Measurements from ENCODE around the gene LDHB. TPM values are rescaled to one million over a fixed set of nuclear protein-coding genes. Genes with fewer than 3 reads are reported as not detected.

LDHB gene
- total RNA-seq, 1 experiment from 2014 or later = 1,454 TPM

- no peak for TF ChIP-seq REST (IDR thresholded peaks at IDR 0.05; ENCODE audit: low read depth)
- TF ChIP-seq CBX3 (IDR thresholded peaks at IDR 0.05; ENCODE audit: low read depth) = no peak
Observed at GRCh38 chr12:21617030-21617429, 40.6 kb downstream of the LDHB start (continued).

- no peaks in the 10 kb centered on the region for H3K4me1 ChIP-seq (ENCODE audit: control insufficient read depth in 1 of 2, insufficient read depth in 2 of 2, low read length in 2 of 2)
- H3K4me2 ChIP-seq (ENCODE audit: low read length) = no peak overlapping the region
- no TSS peak for BruUV-seq (replicated peaks)
- intact Hi-C loops (cut with micrococcal nuclease) = no loop called here
- TF ChIP-seq TCF7L2 (IDR thresholded peaks at IDR 0.05; ENCODE audit: borderline replicate concordance, extremely low read depth, insufficient read depth, insufficient read length) = no peak
- no peak for TF ChIP-seq EGR1 (IDR thresholded peaks at IDR 0.05; ENCODE audit: low read depth)
- TF ChIP-seq RAD21 (IDR thresholded peaks at IDR 0.05; ENCODE audit: low read depth) = no peak
- TF ChIP-seq ELF1 (IDR thresholded peaks at IDR 0.05; ENCODE audit: borderline replicate concordance, low read depth) = no peak
- no peak for TF ChIP-seq POLR2AphosphoS5 (IDR thresholded peaks at IDR 0.05; ENCODE audit: low read depth, low read length)
- TF ChIP-seq CEBPB (IDR thresholded peaks at IDR 0.05; ENCODE audit: low read depth) = no peak
- no peak for TF ChIP-seq MAX (IDR thresholded peaks at IDR 0.05)
- TF ChIP-seq ZNF274 (IDR thresholded peaks at IDR 0.05; ENCODE audit: low read depth, low read length) = no peak
- no peak for TF ChIP-seq SRF (IDR thresholded peaks at IDR 0.05; ENCODE audit: low read depth)
- TF ChIP-seq SP1 (IDR thresholded peaks at IDR 0.05; ENCODE audit: low read depth) = no peak
- TF ChIP-seq SIN3A (IDR thresholded peaks at IDR 0.05; ENCODE audit: low read depth) = no peak
- TF ChIP-seq ATF3 (IDR thresholded peaks at IDR 0.05) = no peak
- no peaks in the 10 kb centered on the region for H4K20me1 ChIP-seq (ENCODE audit: insufficient read depth)
- H2AFZ ChIP-seq (ENCODE audit: low read depth, low read length, poor library complexity, severe bottlenecking) = no peak overlapping the region
- RAD21 ChIA-PET (ENCODE audit: low non-redundant PET in 1 of 2, low total read pairs in 2 of 2, uncharacterized antibody in 2 of 2, unreplicated experiment in 2 of 2) = no interaction called here
- POLR2A ChIA-PET = no interaction called here
- H3K79me2 ChIP-seq (ENCODE audit: insufficient read depth, low read length) = no peaks in the 10 kb centered on the region
- DNase-seq (ENCODE audit: low read depth, low spot score) = no peak
- no peak overlapping the region for H3K4me3 ChIP-seq (replicated peaks in 1 of 2; ENCODE audit: low read depth in 1 of 2, low read length in 2 of 2)
- H3K9ac ChIP-seq (ENCODE audit: low read length) = no peak overlapping the region
- H3K27ac ChIP-seq (ENCODE audit: low read depth, low read length) = no peak overlapping the region
- no peaks in the 10 kb centered on the region for H3K36me3 ChIP-seq (ENCODE audit: control insufficient read depth in 1 of 2, insufficient read depth in 2 of 2, low read length in 2 of 2)
- H3K27me3 ChIP-seq (ENCODE audit: insufficient read depth, low read length) = no peaks in the 10 kb centered on the region
- H3K9me2 ChIP-seq (ENCODE audit: insufficient read depth) = no peaks in the 10 kb centered on the region
- no peak for ATAC-seq
- CTCF ChIA-PET = no interaction called here
- H3K9me3 ChIP-seq (ENCODE audit: control insufficient read depth in 1 of 2, insufficient read depth in 1 of 2, low read depth in 1 of 2, low read length in 2 of 2) = no peaks in the 10 kb centered on the region
Observed at GRCh38 chr12:21615431-21615830, 42.2 kb downstream of the LDHB start.

All from HCT116 (cell line).